HFF-Myc (cell line): Measurements from ENCODE around the gene FSTL4.

ENCODE experiments used
- DNase-seq: peaks from one replicate; pipeline ENCODE4 v3.0.0-alpha.2; 2011; ENCODE audit warnings: low read depth; ENCODE audit errors: extremely low read depth
- H3K4me3 ChIP-seq: replicated peaks from 2 replicates; pipeline ENCODE4 v1.5.1; 2011; ENCODE audit warnings: low read depth, mild to moderate bottlenecking, control low read depth, low read length
- TF ChIP-seq, protein P1 (sequence below): IDR thresholded peaks from 2 replicates; pipeline ENCODE4 v1.5.1; 2012; ENCODE audit warnings: mild to moderate bottlenecking, low read depth, low read length, control low read depth; ENCODE audit errors: missing control alignments

Gene FSTL4

DNA sequence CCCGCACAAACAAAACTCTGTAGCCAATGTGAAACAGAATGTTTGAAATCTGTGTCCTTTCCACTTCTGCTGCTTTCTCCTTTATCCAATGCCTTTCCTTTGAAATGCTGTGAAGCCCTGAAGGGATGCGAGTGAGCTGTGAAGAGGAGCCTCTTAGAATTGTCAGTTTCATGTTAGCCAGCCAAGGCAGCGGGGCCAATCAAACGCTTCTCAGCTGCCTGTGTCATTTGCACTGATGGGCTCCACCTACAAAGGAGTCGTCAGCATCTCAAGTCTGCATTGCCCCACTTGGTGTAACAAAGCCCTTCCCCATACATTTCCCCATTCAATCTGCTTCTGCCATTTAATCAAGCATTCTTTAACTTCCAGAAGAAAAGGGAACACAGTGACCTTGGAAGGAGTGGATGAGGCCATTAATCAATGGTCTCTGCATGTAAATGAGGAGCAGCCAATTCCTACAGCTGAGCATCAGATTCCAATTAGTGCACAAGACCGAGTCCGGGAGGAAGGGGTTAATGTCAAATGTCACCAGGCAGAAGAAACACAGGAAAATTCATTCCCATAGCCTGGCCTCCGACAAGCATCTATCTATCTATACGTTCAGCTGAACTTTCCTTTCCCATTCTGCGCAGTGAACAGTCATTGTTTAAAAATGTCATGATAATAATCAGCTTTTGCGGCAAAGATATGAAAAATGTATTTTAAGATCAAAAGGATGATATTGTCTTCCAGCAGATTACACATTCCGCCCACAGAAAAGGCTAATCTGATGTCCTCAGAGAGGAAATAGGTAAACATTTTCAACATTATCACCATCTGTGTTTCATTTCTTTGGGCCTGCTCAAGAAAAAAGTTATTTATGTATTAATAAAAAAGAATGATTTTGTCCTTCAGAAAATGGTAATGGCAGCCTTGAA, 154.6 kb downstream of the FSTL4 start:
- no peak overlapping the region for H3K4me3 ChIP-seq
- TF ChIP-seq, protein P1, sequence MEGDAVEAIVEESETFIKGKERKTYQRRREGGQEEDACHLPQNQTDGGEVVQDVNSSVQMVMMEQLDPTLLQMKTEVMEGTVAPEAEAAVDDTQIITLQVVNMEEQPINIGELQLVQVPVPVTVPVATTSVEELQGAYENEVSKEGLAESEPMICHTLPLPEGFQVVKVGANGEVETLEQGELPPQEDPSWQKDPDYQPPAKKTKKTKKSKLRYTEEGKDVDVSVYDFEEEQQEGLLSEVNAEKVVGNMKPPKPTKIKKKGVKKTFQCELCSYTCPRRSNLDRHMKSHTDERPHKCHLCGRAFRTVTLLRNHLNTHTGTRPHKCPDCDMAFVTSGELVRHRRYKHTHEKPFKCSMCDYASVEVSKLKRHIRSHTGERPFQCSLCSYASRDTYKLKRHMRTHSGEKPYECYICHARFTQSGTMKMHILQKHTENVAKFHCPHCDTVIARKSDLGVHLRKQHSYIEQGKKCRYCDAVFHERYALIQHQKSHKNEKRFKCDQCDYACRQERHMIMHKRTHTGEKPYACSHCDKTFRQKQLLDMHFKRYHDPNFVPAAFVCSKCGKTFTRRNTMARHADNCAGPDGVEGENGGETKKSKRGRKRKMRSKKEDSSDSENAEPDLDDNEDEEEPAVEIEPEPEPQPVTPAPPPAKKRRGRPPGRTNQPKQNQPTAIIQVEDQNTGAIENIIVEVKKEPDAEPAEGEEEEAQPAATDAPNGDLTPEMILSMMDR = no peak
- DNase-seq = no peak

DNA sequence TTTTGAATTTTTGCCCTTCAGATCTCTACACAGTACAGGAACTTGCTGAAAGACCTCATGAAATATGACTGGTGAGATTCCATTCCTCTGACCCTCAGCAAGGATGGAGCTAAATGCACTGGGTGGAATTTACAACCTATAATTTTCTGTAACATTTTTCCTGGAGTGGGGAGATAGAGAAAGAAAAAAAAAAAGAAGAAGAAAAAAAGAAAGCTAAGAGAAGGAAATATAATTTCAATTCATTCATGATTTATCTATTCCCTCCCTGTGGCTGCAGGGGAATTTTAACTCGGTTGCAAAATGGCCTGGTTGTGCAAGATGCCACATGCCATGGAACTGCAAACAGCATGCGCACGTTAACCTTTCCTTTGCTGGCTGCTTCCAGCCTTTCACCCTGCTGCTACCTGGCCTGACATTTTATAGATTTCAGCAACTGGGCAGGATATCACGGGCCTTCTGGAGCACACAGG, 155.4 kb downstream of the FSTL4 start:
- no peak for DNase-seq
- H3K4me3 ChIP-seq = no peak overlapping the region
- TF ChIP-seq, protein P1 = no peak

- TF ChIP-seq, protein P1 = no peak
- H3K4me3 ChIP-seq = no peak overlapping the region
- no peak for DNase-seq
These were observed 156.7 kb downstream of the FSTL4 start for GRCh38 chr5:133455676-133456075.

GRCh38 chr5:133454442-133454841, 157.9 kb downstream of the FSTL4 start:
- H3K4me3 ChIP-seq = no peak overlapping the region
- no peak for DNase-seq
- TF ChIP-seq, protein P1 = no peak

GRCh38 chr5:133453831-133454230, 158.5 kb downstream of the FSTL4 start:
- no peak for DNase-seq
- H3K4me3 ChIP-seq = no peak overlapping the region
- TF ChIP-seq, protein P1 = no peak

DNA sequence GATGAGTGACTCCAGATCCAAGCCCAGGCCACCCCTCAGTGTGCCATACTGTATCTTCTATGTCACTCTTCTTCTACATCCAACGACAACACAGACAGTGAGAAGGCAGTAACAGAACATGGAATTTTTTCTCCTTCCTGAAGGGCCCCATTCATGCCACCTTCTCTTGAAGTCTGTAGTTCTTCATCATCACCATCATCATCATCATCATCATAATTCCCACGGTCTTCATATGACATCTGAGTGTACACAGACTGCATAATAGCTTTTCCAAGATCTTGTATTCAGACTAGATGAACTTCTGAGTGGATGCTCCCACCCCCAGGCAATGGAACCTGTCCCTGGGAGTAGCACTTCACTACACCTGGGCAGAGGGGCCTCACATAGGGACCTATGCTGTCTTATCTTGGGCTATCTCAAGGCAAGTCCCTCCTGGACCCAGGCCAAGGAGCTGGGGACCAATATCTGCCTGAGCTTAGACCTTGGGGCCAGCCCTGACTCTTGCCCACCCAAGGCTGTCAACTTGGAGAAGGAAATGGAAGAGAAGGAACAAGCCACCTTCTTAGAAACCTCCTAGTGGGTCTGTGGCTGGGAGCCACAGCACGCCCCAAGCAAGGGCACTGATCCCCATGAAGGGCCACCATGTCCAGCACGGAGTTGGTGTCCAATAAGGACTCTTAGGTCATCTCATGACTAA, 159.1 kb downstream of the FSTL4 start:
- DNase-seq = no peak
- TF ChIP-seq, protein P1 = no peak
- H3K4me3 ChIP-seq = no peak overlapping the region
